OCI-LY1 (cell line): Measurements from ENCODE around the gene GRIA1.

Experiments used
- EZH2 ChIP-seq: fragments of 200-600 bp; sonication (generic), shearing (Covaris generic); IDR thresholded peaks from 2 replicates; pipeline ENCODE4 v1.8.0; 2017; ENCODE audit warnings: borderline replicate concordance, mixed run types, mild to moderate bottlenecking, antibody characterized with exemption, low read length, moderate library complexity, mixed read lengths
- TF ChIP-seq, protein P1 (sequence below): fragments of 200-600 bp; sonication (generic), shearing (Covaris generic); IDR thresholded peaks from 2 replicates; pipeline ENCODE4 v1.5.1; 2017; ENCODE audit warnings: mild to moderate bottlenecking, antibody characterized with exemption, low read length, moderate library complexity, mixed read lengths

DNA sequence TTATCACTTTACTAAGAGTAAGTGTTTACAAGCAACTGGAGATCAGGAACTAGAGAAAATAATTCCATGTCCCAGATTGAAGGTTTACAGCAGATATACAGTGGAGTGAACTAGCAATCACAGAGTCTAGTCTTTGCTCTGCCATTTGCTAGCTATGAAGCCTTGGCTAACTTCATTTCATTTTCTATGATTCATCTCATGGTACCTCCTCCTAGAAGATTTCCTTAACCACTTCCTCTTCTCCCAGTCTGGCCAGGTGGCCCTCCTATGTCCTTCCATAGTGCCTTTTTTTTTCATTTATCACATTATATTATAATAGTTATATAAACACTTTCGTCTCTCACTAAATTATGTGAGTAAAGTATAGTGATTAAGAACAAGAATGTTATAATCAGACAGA, 52.1 kb downstream of the GRIA1 start:
- TF ChIP-seq, protein P1, sequence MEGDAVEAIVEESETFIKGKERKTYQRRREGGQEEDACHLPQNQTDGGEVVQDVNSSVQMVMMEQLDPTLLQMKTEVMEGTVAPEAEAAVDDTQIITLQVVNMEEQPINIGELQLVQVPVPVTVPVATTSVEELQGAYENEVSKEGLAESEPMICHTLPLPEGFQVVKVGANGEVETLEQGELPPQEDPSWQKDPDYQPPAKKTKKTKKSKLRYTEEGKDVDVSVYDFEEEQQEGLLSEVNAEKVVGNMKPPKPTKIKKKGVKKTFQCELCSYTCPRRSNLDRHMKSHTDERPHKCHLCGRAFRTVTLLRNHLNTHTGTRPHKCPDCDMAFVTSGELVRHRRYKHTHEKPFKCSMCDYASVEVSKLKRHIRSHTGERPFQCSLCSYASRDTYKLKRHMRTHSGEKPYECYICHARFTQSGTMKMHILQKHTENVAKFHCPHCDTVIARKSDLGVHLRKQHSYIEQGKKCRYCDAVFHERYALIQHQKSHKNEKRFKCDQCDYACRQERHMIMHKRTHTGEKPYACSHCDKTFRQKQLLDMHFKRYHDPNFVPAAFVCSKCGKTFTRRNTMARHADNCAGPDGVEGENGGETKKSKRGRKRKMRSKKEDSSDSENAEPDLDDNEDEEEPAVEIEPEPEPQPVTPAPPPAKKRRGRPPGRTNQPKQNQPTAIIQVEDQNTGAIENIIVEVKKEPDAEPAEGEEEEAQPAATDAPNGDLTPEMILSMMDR: no peak
- TF ChIP-seq EZH2: no peak
